ENCODE measurements around the gene CANX. TPM values are rescaled to one million over a fixed set of nuclear protein-coding genes. Genes with fewer than 3 reads are reported as not detected.

CANX gene
- total and polyA plus RNA-seq, 2 of the 13 experiments (the other 11 are each of a cell fraction or from before 2014, with no cell fraction given): 477 to 680 TPM

- TF ChIP-seq SNAPC4 (CRISPR knock-in tag; IDR thresholded peaks at IDR 0.05) (no peak), USF2 (IDR thresholded peaks at IDR 0.05; ENCODE audit: low read depth, low read length) (no peak), USF2 (CRISPR knock-in tag; IDR thresholded peaks at IDR 0.05; ENCODE audit: borderline replicate concordance) (no peak), DNMT3B (CRISPR knock-in tag; conservative IDR thresholded peaks at IDR 0.05) (no peak), KLF6 (CRISPR knock-in tag; IDR thresholded peaks at IDR 0.05) (no peak), PAX8 (CRISPR knock-in tag; IDR thresholded peaks at IDR 0.05; ENCODE audit: borderline replicate concordance) (no peak), THAP9 (CRISPR knock-in tag; IDR thresholded peaks at IDR 0.05; ENCODE audit: borderline replicate concordance) (no peak; the same call in 1 of the 2 replicates), FOSL2 (CRISPR knock-in tag; IDR thresholded peaks at IDR 0.05) (peak; percentile 18), ZBTB7A (CRISPR knock-in tag; IDR thresholded peaks at IDR 0.05) (no peak), ZNF44 (CRISPR knock-in tag; IDR thresholded peaks at IDR 0.05) (no peak), HOMEZ (CRISPR knock-in tag; IDR thresholded peaks at IDR 0.05; ENCODE audit: low read depth) (no peak; the same call in 1 of the 2 replicates), TFAP4 (IDR thresholded peaks at IDR 0.05; ENCODE audit: borderline replicate concordance, low read depth) (peak; percentile 28; the same call in 1 of the 2 replicates)
Measured at GRCh38 chr5:179732412-179732917, 33.7 kb downstream of the CANX start, which contains the start of gene MAML1 (continued).

Measured in HepG2 (cell line).